Measurements from ENCODE around the gene FOXP4. TPM values are rescaled to one million over a fixed set of nuclear protein-coding genes. Genes with fewer than 3 reads are reported as not detected.

FOXP4 gene
- polyA plus RNA-seq, 1 of the 3 experiments (the other 2 are of a cell fraction): 7.3 TPM

DNA sequence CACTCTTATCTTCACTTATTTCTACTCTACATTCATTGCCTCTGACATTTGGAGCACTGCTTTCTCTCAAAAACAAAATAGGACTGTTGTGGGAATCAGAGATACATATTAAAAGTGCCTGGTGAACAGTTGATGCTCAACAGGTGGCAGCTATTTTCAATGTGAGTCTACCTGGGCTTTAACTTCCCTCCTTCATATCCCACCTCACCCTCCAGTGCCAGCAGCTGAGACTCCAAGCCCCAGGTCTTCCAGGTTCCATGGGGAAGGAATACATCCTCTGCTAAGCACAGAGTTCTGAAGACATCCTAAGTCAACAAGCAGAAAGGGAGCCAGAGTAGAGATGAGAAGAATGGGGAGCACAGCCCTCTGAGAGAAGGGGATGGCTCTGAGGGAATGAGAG lies 7.0 kb upstream of the FOXP4 start:
- Histone ChIP-seq H3K79me2 (ENCODE audit: insufficient read depth) (no peaks in the 10 kb centered on the region), H3K27ac (ENCODE audit: low read depth in 2 of 2, low read length in 1 of 2) (no peak overlapping the region), H3K27me3 (ENCODE audit: insufficient read depth) (no peaks in the 10 kb centered on the region), H3K4me2 (no peak overlapping the region), H3K9me3 (no peaks in the 10 kb centered on the region), H3K9ac (no peak overlapping the region), H4K20me1 (ENCODE audit: insufficient read depth) (no peaks in the 10 kb centered on the region), H2AFZ (ENCODE audit: low read depth) (no peak overlapping the region), H3K4me3 (ENCODE audit: low read depth in 2 of 2, low read length in 1 of 2) (no peak overlapping the region), H3K4me1 (ENCODE audit: control insufficient read depth in 1 of 2, insufficient read depth in 2 of 2, low read depth in 1 of 2, low read length in 1 of 2) (peaks cover 0 to 18% of the 10 kb centered on the region in 2 experiments; a peak in 2 of 4 replicates), H3K36me3 (replicated peaks in 1 of 2; ENCODE audit: control insufficient read depth in 1 of 2, insufficient read depth in 2 of 2, low read length in 1 of 2) (no peaks in the 10 kb centered on the region), H3K9me2 (no peaks in the 10 kb centered on the region), H3F3A (replicated peaks; ENCODE audit: insufficient read depth) (no peaks in the 10 kb centered on the region)
- TF ChIP-seq RAD21 (IDR thresholded peaks at IDR 0.05; ENCODE audit: low read length): no peak
- DNase-seq: no peak
- ChIA-PET CTCF (interaction anchor here (0.6 kb wide), 1 partner anchor 52 kb away, joined by 3 read pairs; no protein-coding TSS in a partner anchor), POLR2A (no interaction called here)

DNA sequence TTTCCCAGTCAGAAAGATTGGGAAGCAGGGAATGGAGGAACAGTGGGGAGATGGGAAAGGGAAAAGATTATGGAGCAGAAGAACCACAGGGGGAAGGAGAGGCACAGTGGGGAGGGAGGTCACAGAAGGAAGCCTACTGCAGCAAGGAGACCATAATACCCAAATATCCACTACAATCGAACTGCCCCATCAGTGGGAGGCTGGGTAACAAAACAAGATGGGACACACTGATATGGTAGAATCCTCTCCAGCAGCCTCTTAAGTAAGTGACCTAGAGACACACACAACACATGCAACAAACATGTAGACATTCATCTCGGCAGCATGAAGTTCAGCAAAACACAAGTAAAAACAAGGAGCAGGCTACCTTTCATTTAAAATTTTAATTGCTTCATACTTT lies 4.8 kb upstream of the FOXP4 start:
- Histone ChIP-seq H3K9me2 (no peaks in the 10 kb centered on the region), H3K9me3 (no peaks in the 10 kb centered on the region), H3K27ac (ENCODE audit: low read depth in 2 of 2, low read length in 1 of 2) (no peak overlapping the region), H3F3A (replicated peaks; ENCODE audit: insufficient read depth) (no peaks in the 10 kb centered on the region), H3K27me3 (ENCODE audit: insufficient read depth) (no peaks in the 10 kb centered on the region), H3K4me2 (no peak overlapping the region), H3K4me1 (ENCODE audit: control insufficient read depth in 1 of 2, insufficient read depth in 2 of 2, low read depth in 1 of 2, low read length in 1 of 2) (peaks cover 0 to 24% of the 10 kb centered on the region in 2 experiments; a peak in 2 of 4 replicates), H3K4me3 (ENCODE audit: low read depth in 2 of 2, low read length in 1 of 2) (no peak overlapping the region), H3K79me2 (ENCODE audit: insufficient read depth) (no peaks in the 10 kb centered on the region), H3K36me3 (replicated peaks in 1 of 2; ENCODE audit: control insufficient read depth in 1 of 2, insufficient read depth in 2 of 2, low read length in 1 of 2) (no peaks in the 10 kb centered on the region), H2AFZ (ENCODE audit: low read depth) (no peak overlapping the region), H3K9ac (no peak overlapping the region), H4K20me1 (ENCODE audit: insufficient read depth) (no peaks in the 10 kb centered on the region)
- ChIA-PET CTCF (interaction anchor here (1.3 kb wide), 2 partner anchors 116 to 117 kb away, joined by 4 to 7 read pairs; no protein-coding TSS in a partner anchor), POLR2A (no interaction called here)
- TF ChIP-seq SIN3A (IDR thresholded peaks at IDR 0.05; ENCODE audit: borderline replicate concordance, low read depth, low read length) (no peak), FOXJ3 (CRISPR knock-in tag; IDR thresholded peaks at IDR 0.05) (no peak), RFX5 (IDR thresholded peaks at IDR 0.05; ENCODE audit: low read length) (no peak), NRF1 (IDR thresholded peaks at IDR 0.05; ENCODE audit: low read depth, low read length) (no peak)
- TF ChIP-seq, protein P1, sequence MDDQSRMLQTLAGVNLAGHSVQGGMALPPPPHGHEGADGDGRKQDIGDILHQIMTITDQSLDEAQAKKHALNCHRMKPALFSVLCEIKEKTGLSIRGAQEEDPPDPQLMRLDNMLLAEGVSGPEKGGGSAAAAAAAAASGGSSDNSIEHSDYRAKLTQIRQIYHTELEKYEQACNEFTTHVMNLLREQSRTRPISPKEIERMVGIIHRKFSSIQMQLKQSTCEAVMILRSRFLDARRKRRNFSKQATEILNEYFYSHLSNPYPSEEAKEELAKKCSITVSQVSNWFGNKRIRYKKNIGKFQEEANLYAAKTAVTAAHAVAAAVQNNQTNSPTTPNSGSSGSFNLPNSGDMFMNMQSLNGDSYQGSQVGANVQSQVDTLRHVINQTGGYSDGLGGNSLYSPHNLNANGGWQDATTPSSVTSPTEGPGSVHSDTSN (IDR thresholded peaks at IDR 0.05): no peak
- TF ChIP-seq, protein P2, sequence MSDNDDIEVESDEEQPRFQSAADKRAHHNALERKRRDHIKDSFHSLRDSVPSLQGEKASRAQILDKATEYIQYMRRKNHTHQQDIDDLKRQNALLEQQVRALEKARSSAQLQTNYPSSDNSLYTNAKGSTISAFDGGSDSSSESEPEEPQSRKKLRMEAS (IDR thresholded peaks at IDR 0.05; ENCODE audit: low read depth): no peak
- DNase-seq: no peak
- WGBS (ENCODE audit: low lambda C conversion rate): 81% methylated on average over 2 of the region's 2 CpGs

DNA sequence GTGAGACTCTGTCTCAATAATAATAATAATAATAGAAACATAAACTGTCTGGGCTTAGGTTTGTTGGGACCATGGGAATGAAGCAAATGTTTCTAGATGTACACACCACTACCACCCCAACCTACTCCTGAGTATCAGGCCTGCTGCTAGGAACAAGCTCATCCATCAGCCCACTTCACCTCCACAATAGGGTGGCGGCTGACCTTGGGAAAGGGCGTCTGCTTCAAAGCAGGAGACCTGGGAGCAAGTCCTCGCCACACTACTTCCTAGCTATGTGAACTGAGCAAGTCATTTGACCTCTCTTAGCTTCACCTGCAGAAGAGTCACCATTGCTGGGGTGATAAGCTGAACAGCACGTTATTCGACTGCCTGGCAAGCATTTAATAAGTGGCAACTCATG lies 3.1 kb upstream of the FOXP4 start:
- no peaks in the 10 kb centered on the region for H3K36me3 ChIP-seq (replicated peaks in 1 of 2; ENCODE audit: control insufficient read depth in 1 of 2, insufficient read depth in 2 of 2, low read length in 1 of 2)
- no peak for DNase-seq
- no peaks in the 10 kb centered on the region for H3K9me3 ChIP-seq
- peaks cover 9% of the 10 kb centered on the region for H4K20me1 ChIP-seq (ENCODE audit: insufficient read depth)
- WGBS (ENCODE audit: low lambda C conversion rate): 100% methylated on average over 5 of the region's 5 CpGs
- no peak overlapping the region for H3K9ac ChIP-seq
- CTCF ChIA-PET: interaction anchor here (1.9 to 2.8 kb wide), 2 partner anchors 49 to 175 kb away, joined by 8 to 13 read pairs; no protein-coding TSS in a partner anchor
- H3K4me1 ChIP-seq (ENCODE audit: control insufficient read depth in 1 of 2, insufficient read depth in 2 of 2, low read depth in 1 of 2, low read length in 1 of 2): peaks cover 5 to 22% of the 10 kb centered on the region in 2 experiments; a peak in 2 of 4 replicates
- H3K27me3 ChIP-seq (ENCODE audit: insufficient read depth): no peaks in the 10 kb centered on the region
- H3K27ac ChIP-seq (ENCODE audit: low read depth in 2 of 2, low read length in 1 of 2): no peak overlapping the region
- POLR2A ChIA-PET: no interaction called here
- no peaks in the 10 kb centered on the region for H3K9me2 ChIP-seq
- no peaks in the 10 kb centered on the region for H3F3A ChIP-seq (replicated peaks; ENCODE audit: insufficient read depth)
- H3K4me3 ChIP-seq (ENCODE audit: low read depth in 2 of 2, low read length in 1 of 2): no peak overlapping the region
- H2AFZ ChIP-seq (ENCODE audit: low read depth): no peak overlapping the region
- peaks cover 11% of the 10 kb centered on the region for H3K79me2 ChIP-seq (ENCODE audit: insufficient read depth)
- no peak overlapping the region for H3K4me2 ChIP-seq
- TF ChIP-seq, protein P3, sequence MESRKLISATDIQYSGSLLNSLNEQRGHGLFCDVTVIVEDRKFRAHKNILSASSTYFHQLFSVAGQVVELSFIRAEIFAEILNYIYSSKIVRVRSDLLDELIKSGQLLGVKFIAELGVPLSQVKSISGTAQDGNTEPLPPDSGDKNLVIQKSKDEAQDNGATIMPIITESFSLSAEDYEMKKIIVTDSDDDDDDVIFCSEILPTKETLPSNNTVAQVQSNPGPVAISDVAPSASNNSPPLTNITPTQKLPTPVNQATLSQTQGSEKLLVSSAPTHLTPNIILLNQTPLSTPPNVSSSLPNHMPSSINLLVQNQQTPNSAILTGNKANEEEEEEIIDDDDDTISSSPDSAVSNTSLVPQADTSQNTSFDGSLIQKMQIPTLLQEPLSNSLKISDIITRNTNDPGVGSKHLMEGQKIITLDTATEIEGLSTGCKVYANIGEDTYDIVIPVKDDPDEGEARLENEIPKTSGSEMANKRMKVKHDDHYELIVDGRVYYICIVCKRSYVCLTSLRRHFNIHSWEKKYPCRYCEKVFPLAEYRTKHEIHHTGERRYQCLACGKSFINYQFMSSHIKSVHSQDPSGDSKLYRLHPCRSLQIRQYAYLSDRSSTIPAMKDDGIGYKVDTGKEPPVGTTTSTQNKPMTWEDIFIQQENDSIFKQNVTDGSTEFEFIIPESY (IDR thresholded peaks at IDR 0.05; ENCODE audit: borderline replicate concordance, low read depth): no peak
- no peak for TF ChIP-seq JUND (IDR thresholded peaks at IDR 0.05)
- TF ChIP-seq NFIC (IDR thresholded peaks at IDR 0.05; ENCODE audit: borderline replicate concordance): no peak
- TF ChIP-seq NRF1 (IDR thresholded peaks at IDR 0.05; ENCODE audit: low read depth, low read length): no peak
- TF ChIP-seq EZH2phosphoT487 (IDR thresholded peaks at IDR 0.05; ENCODE audit: borderline replicate concordance, low read depth): no peak
- TF ChIP-seq GABPA (IDR thresholded peaks at IDR 0.05; ENCODE audit: low read depth): no peak
- no peak for TF ChIP-seq RAD21 (IDR thresholded peaks at IDR 0.05; ENCODE audit: low read length)
- TF ChIP-seq CHD2 (IDR thresholded peaks at IDR 0.05; ENCODE audit: low read length, partially characterized antibody): no peak
- TF ChIP-seq, protein P4, sequence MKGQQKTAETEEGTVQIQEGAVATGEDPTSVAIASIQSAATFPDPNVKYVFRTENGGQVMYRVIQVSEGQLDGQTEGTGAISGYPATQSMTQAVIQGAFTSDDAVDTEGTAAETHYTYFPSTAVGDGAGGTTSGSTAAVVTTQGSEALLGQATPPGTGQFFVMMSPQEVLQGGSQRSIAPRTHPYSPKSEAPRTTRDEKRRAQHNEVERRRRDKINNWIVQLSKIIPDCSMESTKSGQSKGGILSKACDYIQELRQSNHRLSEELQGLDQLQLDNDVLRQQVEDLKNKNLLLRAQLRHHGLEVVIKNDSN (IDR thresholded peaks at IDR 0.05; ENCODE audit: borderline replicate concordance, low read depth): no peak
- TF ChIP-seq MXI1 (IDR thresholded peaks at IDR 0.05; ENCODE audit: low read depth, low read length): no peak
- TF ChIP-seq EP300 (IDR thresholded peaks at IDR 0.05; ENCODE audit: borderline replicate concordance in 1 of 2, low read depth in 1 of 2, low read length in 1 of 2): no peak
- TF ChIP-seq, protein P5, sequence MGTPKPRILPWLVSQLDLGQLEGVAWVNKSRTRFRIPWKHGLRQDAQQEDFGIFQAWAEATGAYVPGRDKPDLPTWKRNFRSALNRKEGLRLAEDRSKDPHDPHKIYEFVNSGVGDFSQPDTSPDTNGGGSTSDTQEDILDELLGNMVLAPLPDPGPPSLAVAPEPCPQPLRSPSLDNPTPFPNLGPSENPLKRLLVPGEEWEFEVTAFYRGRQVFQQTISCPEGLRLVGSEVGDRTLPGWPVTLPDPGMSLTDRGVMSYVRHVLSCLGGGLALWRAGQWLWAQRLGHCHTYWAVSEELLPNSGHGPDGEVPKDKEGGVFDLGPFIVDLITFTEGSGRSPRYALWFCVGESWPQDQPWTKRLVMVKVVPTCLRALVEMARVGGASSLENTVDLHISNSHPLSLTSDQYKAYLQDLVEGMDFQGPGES (IDR thresholded peaks at IDR 0.05; ENCODE audit: low read depth, low read length): no peak
- no peak for TF ChIP-seq TEAD4 (IDR thresholded peaks at IDR 0.05; ENCODE audit: borderline replicate concordance, insufficient read depth)
